Measurements from ENCODE around the gene LCT.
"Not testable (repeated sequence)": the region's sequence is repeated elsewhere in the genome, so short reads cannot be mapped to it uniquely, and the experiment has no call there.

LCT gene

DNA sequence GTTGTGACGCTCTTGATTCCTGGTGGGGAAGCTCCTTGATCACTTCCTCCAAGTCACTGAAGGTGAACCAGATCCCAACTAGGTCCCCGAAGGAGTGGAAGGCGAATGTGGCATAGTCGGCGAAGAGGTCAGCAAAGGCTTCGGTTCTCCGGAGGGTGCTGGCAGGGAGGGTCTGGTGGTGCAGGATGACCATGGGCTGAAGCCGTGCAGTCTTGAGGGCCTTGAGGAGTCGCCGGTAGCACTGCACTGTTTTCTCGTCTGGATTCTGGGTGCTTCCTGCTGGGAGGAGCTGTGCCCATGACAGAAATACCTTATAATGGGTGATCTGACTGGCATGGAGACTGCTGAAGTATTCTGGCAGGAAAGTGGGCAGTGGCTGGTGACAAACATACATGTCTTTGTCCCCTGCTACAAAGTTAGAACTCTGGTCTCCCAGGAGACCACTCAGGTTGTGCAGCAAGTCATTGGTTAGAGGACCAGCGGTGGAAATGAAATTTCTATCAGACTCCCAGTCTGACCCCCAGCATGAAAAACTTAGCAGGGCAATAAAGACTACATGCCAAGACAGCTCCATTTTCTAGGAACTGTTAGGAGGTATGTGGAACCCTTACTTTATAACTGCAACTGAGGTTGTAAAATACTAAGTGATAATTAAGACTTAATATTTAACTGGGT lies at the start of gene LCT:
LCT (minus strand) TSS at position 589 of the 675 bp plus-strand sequence; CDS start at position 574, 15 bp downstream.
- no peak within 1 kb of the TSS for H3K4me3 Mint-ChIP-seq
- peaks cover 20% of the 10 kb centered on the region for H3K4me1 Mint-ChIP-seq
- H3K27me3 Mint-ChIP-seq = no peaks in the 10 kb centered on the region
- no peaks in the 10 kb centered on the region for H3K9me3 Mint-ChIP-seq
- H3K36me3 Mint-ChIP-seq = peaks cover 6% of the 10 kb centered on the region
- H3K27ac Mint-ChIP-seq = no peak within 1 kb of the TSS

DNA sequence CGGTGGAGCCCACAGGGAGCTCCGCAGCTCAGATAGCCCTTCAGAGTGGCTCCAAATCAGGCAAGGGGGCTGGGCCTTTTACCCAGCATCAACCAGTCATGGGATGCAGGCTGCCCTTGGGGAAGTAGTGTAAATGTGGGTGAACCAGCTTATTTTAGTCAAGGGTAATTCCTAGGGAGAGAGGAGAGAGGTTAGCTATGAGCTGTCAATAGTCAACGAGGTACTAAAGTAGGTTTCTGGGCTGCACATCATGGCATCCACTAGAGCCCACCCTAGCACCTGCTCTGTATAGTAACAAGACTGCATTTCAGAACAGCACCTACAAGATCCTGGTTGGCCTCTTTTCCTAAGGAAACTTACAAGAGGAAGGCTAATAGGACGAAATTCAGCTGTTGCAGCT lies 48.7 kb upstream of the LCT start:
- H3K27me3 Mint-ChIP-seq = no peaks in the 10 kb centered on the region
- no peaks in the 10 kb centered on the region for H3K4me1 Mint-ChIP-seq
- no peak overlapping the region for H3K27ac Mint-ChIP-seq
- H3K9me3 Mint-ChIP-seq = no peaks in the 10 kb centered on the region
- peaks cover 4% of the 10 kb centered on the region for H3K36me3 Mint-ChIP-seq
- H3K4me3 Mint-ChIP-seq = no peak overlapping the region

DNA sequence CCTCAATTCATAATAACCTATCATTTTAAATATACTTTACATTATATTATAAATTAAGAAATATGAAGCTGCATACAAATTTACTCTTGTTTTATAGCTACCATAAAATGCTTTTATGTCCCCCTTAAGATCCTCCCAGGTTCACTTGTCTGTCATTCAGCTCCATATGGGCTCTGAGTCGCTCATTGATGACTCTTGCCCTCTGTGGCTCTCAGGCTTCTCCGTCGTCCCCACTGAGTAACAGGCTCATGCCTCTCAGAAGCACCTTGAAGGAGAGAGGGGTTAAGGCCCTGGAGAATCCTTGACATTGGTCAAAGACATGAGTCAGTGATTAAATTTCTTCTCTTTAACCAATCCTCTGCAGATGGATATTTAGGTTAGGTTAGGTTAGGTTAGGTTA lies 45.4 kb upstream of the LCT start:
- Mint-ChIP-seq H3K27me3 (no peaks in the 10 kb centered on the region), H3K9me3 (no peaks in the 10 kb centered on the region), H3K27ac (no peak overlapping the region), H3K4me3 (no peak overlapping the region), H3K4me1 (peaks cover 9% of the 10 kb centered on the region), H3K36me3 (no peaks in the 10 kb centered on the region)

DNA sequence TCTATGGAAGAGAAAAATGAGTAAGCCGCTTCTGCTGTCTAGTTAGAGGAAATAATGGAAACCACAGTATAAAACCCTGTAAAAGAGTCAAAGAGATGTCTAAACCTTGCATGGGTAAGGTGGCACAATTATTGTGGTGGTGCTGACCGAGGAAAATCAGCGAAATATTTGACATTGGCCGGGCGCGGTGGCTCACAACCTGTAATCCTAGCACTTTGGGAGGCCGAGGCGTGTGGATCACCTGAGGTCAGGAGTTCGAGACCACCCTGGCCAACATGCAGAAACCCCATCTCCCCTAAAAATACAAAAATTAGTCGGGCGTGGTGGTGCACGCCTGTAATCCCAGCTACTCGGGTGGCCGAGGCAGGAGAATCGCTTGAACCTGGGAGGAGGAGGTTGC lies 39.8 kb upstream of the LCT start:
- Mint-ChIP-seq H3K27ac (peak overlapping the region; percentile 91), H3K36me3 (peaks cover 11% of the 10 kb centered on the region), H3K4me1 (peaks cover 45% of the 10 kb centered on the region), H3K4me3 (peak overlapping the region; percentile 96)
- H3K27me3 Mint-ChIP-seq, H3K9me3 Mint-ChIP-seq: not testable (repeated sequence)

DNA sequence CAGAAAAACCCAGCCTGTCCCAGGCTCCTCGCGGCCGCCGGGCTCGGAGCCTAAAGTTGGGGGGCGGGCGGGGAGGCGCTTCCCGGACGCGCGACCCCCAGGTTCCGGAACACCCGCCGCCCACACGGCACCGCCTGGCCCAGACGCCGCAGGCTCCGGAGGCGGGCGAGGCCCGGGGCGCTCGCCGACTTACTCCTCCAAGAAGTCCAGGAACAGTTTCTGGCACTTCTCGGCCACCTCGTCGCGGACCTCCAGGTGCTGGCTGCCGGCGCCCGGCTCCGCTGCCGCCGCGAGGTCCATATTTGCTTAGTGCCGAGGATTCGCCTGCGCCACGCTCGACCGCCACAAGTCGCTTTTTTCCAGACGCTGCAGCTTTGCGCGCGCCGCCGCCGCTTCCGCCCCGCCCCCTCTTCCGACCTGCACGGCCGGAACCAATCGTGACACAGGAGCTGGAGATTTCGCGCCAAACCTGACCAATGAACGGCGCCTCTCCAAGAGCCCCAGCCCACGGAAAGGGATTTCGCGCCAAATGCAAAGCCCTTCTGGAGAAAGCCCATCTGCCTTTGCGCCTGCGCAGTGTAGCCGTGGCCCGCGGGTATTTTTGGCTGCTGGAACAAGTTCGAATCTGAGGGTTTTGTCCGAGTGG lies 39.2 kb upstream of the LCT start, which contains the start of gene MCM6:
MCM6 (minus strand) TSS at position 378 of the 646 bp plus-strand sequence; CDS start at position 300, 78 bp downstream.
- no peaks in the 10 kb centered on the region for H3K9me3 Mint-ChIP-seq
- H3K4me1 Mint-ChIP-seq = peaks cover 48% of the 10 kb centered on the region
- H3K4me3 Mint-ChIP-seq = peak within 1 kb of the TSS; percentile 96
- H3K36me3 Mint-ChIP-seq = peaks cover 14% of the 10 kb centered on the region
- peak within 1 kb of the TSS; percentile 98 for H3K27ac Mint-ChIP-seq
- no peaks in the 10 kb centered on the region for H3K27me3 Mint-ChIP-seq

DNA sequence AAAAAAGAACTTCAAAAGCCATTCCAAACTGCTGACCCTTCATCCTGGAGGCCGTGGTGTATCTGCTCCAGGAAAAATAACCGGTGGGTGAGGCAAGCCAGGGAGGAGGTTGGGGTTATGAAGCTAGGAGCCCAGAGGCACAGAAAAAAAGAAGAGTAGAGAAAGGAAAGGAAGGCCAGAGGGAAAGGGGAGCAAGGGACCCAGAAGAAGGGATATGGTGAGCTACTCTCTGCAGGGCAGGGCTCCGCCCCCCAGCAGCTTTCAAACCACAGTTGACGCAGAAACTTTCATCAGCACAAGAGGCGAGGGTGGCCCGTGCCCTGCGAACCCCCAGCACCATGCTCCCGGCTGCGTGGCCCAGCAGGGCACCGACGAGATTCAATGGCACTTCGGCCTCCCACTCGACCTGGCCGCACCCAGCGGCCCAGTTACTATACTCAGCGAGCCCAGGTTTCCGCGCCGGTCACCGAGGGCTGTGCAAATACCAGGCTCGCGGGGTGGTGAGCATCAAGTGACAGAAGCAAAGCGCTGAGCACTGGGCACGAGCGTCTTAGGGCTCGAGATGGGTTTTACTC lies 38.6 kb upstream of the LCT start:
- Mint-ChIP-seq H3K27ac (peak overlapping the region; percentile 98), H3K36me3 (peaks cover 14% of the 10 kb centered on the region), H3K27me3 (no peaks in the 10 kb centered on the region), H3K4me1 (peaks cover 52% of the 10 kb centered on the region), H3K9me3 (no peaks in the 10 kb centered on the region), H3K4me3 (peak overlapping the region; percentile 95)

GRCh38 chr2:135874777-135875365 lies 37.9 kb upstream of the LCT start:
- Mint-ChIP-seq H3K4me1 (peaks cover 56% of the 10 kb centered on the region), H3K9me3 (no peaks in the 10 kb centered on the region), H3K4me3 (peak overlapping the region; percentile 95), H3K27ac (peak overlapping the region; percentile 98), H3K27me3 (no peaks in the 10 kb centered on the region), H3K36me3 (peaks cover 19% of the 10 kb centered on the region)

DNA sequence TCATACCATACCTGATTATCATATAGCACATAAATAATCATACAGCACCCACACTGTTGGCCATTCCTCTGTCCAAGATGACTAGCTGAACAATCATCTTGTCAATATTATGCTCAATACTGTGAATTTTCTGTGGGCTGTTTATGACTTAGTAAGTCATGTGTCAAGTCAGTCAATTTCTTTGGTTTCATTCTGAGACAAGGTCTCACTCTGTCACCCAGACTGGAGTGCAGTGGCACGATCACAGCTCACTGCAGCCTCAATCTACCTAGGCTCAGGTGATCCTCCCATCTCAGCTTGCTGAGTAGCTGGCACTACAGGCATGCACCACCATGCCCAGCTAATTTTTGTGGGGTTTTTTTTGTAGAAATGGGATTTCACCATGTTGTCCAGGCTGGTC lies 33.6 kb upstream of the LCT start:
- no peaks in the 10 kb centered on the region for H3K9me3 Mint-ChIP-seq
- no peak overlapping the region for H3K4me3 Mint-ChIP-seq
- peaks cover 30% of the 10 kb centered on the region for H3K36me3 Mint-ChIP-seq
- peaks cover 48% of the 10 kb centered on the region for H3K4me1 Mint-ChIP-seq
- H3K27ac Mint-ChIP-seq = peak overlapping the region; percentile 18
- H3K27me3 Mint-ChIP-seq = no peaks in the 10 kb centered on the region

GRCh38 chr2:135863233-135863632 lies 26.2 kb upstream of the LCT start:
- Mint-ChIP-seq H3K36me3 (peaks cover 25% of the 10 kb centered on the region), H3K9me3 (no peaks in the 10 kb centered on the region), H3K27me3 (no peaks in the 10 kb centered on the region), H3K27ac (no peak overlapping the region), H3K4me3 (no peak overlapping the region), H3K4me1 (peaks cover 8% of the 10 kb centered on the region)

- no peaks in the 10 kb centered on the region for H3K27me3 Mint-ChIP-seq
- no peaks in the 10 kb centered on the region for H3K9me3 Mint-ChIP-seq
- H3K36me3 Mint-ChIP-seq = peaks cover 22% of the 10 kb centered on the region
- no peak overlapping the region for H3K4me3 Mint-ChIP-seq
- no peak overlapping the region for H3K27ac Mint-ChIP-seq
- peaks cover 4% of the 10 kb centered on the region for H3K4me1 Mint-ChIP-seq
These were observed 25.7 kb upstream of the LCT start for GRCh38 chr2:135862718-135863117.

DNA sequence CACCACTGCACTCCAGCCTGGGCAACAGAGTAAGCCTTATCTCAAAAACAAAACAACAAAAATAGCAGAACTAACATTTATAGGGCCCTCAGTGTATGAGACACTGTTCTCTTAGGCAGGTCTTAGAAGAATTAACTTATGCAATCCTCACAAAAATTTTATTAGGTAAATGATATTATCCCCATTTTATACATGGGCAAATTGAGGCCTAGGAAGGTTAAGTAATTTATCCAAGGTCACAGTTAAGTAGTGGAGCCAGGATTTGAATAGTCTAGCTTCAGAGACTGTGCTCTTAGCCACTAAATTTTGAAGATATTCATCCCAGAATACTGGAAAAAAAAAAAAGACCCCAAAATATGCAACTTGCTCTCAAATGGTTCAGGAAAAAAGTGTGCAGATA lies 16.4 kb upstream of the LCT start:
- Mint-ChIP-seq H3K4me3 (no peak overlapping the region), H3K27ac (no peak overlapping the region), H3K36me3 (peaks cover 26% of the 10 kb centered on the region), H3K4me1 (no peaks in the 10 kb centered on the region), H3K9me3 (no peaks in the 10 kb centered on the region), H3K27me3 (no peaks in the 10 kb centered on the region)

GRCh38 chr2:135851858-135852257 lies 14.9 kb upstream of the LCT start:
- Mint-ChIP-seq H3K36me3 (peaks cover 29% of the 10 kb centered on the region), H3K27me3 (no peaks in the 10 kb centered on the region), H3K27ac (no peak overlapping the region), H3K4me3 (no peak overlapping the region), H3K9me3 (no peaks in the 10 kb centered on the region), H3K4me1 (no peaks in the 10 kb centered on the region)

DNA sequence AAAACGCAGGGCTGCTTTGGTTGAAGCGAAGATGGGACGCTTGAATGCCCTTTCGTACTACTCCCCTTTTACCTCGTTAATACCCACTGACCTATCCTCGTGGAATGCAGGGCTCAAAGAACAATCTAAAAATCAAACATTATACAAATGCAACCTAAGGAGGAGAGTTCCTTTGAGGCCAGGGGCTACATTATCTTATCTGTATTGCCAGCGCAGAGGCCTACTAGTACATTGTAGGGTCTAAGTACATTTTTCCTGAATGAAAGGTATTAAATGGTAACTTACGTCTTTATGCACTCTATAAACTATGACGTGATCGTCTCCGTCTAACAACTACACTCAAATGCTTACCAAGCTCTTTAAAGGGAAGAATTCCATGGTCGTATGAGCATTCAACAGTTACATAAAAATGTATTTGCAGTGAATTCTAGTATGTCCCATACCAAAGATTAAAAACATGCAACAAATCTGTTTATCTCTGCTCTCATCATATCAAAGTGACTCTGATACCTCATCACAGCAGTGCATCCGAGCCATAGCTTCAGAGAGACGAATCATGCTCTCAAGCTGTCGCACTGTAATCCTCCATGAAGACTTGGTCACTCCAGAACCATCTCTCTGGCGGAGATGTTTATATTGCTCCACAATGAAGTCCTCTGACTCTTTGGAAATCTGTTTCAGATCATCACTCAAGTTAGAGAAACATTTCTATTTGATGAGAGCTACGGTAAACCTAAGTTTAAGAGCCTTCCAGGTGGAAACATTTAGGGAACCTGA lies 14.1 kb upstream of the LCT start:
- Mint-ChIP-seq H3K36me3 (peaks cover 30% of the 10 kb centered on the region), H3K27ac (no peak overlapping the region), H3K9me3 (no peaks in the 10 kb centered on the region), H3K4me1 (no peaks in the 10 kb centered on the region), H3K27me3 (no peaks in the 10 kb centered on the region), H3K4me3 (no peak overlapping the region)

DNA sequence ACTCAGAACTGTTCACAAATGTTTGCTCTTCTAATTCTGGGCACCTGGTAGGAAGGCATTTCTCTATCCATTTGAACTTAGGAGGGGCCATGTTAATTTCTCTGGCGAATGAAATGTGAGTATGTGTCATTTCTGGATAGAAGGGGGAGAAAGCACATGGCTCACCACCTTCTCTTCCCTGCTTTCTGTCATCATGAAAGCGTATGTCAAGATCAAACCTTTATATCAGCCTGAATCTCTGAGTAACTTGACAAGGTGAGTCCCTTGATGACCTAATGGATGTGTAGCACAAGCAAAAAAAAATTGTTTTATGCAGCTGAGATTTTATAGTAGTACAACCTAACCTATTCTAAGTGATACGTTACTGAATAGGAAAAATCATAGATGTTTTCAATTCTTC lies 12.1 kb upstream of the LCT start:
- H3K4me3 Mint-ChIP-seq = no peak overlapping the region
- H3K4me1 Mint-ChIP-seq = no peaks in the 10 kb centered on the region
- H3K27me3 Mint-ChIP-seq = no peaks in the 10 kb centered on the region
- H3K9me3 Mint-ChIP-seq = no peaks in the 10 kb centered on the region
- H3K36me3 Mint-ChIP-seq = peaks cover 33% of the 10 kb centered on the region
- no peak overlapping the region for H3K27ac Mint-ChIP-seq

DNA sequence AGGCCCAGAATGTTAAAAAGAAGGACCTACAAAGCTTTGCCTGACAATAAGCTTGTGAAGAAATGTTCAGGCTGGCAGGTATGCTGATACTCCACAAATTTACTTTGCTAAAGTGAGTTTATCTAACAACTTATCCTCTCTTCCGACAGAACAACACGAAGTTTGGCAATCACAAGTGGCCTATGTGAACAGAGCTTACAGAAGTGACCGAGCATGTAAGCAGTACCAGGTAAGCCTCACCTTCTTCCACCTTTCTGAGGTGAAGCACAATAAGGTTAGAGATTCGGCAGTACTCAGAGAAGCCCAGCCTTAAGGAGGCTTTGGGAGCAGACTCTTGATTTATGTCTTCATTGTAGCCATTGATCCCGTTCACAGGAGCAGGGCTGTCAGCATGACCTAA lies 9.0 kb upstream of the LCT start:
- H3K36me3 Mint-ChIP-seq = peaks cover 37% of the 10 kb centered on the region
- H3K9me3 Mint-ChIP-seq = no peaks in the 10 kb centered on the region
- no peaks in the 10 kb centered on the region for H3K27me3 Mint-ChIP-seq
- no peak overlapping the region for H3K27ac Mint-ChIP-seq
- peaks cover 3% of the 10 kb centered on the region for H3K4me1 Mint-ChIP-seq
- no peak overlapping the region for H3K4me3 Mint-ChIP-seq
